ENCODE results near the gene VPS13A. TPM values are rescaled to one million over a fixed set of nuclear protein-coding genes. Genes with fewer than 3 reads are reported as not detected.

VPS13A gene
- total RNA-seq, 2 experiments from 2014 or later, result 27.0 to 44.6 TPM

- no peak overlapping the region for H3K27ac ChIP-seq (ENCODE audit: low read depth, low read length, poor library complexity, severe bottlenecking)
- BruUV-seq (replicated peaks), result no TSS peak
- H3K4me3 ChIP-seq (ENCODE audit: low read depth, low read length, poor library complexity, severe bottlenecking), result no peak overlapping the region
- no peaks in the 10 kb centered on the region; the same call in 1 of the 2 replicates for H3K9me3 ChIP-seq (ENCODE audit: low read length)
- TF ChIP-seq EZH2phosphoT487 (IDR thresholded peaks at IDR 0.05; ENCODE audit: borderline replicate concordance, low read depth, low read length) (no peak), CTCF (conservative IDR thresholded peaks at IDR 0.05; ENCODE audit: low read length) (no peak)
- POLR2A ChIA-PET, result interaction anchor here (0.7 kb wide), 1 partner anchor 1047 kb away, joined by 3 read pairs; no protein-coding TSS in a partner anchor
- H3K4me1 ChIP-seq (ENCODE audit: insufficient read depth, low read length, poor library complexity, severe bottlenecking), result no peaks in the 10 kb centered on the region
- no peaks in the 10 kb centered on the region for H3K79me2 ChIP-seq (ENCODE audit: insufficient read depth, low read depth, low read length)
- intact Hi-C loops (cut with micrococcal nuclease; ENCODE audit: unreplicated experiment), result no loop called here
- H4K20me1 ChIP-seq (ENCODE audit: insufficient read depth, low read length), result no peaks in the 10 kb centered on the region
- no peak overlapping the region for H2AFZ ChIP-seq (ENCODE audit: low read length)
- no peak for DNase-seq (ENCODE audit: low spot score)
- CTCF ChIA-PET (ENCODE audit: unreplicated experiment), result no interaction called here
- H3K36me3 ChIP-seq (ENCODE audit: insufficient read depth, low read length), result peaks cover 26% of the 10 kb centered on the region
- H3K9me2 ChIP-seq (ENCODE audit: insufficient read depth, low read length), result no peaks in the 10 kb centered on the region
- H3K4me2 ChIP-seq (ENCODE audit: low read length), result no peak overlapping the region
Measured at GRCh38 chr9:77236693-77237092, 59.4 kb downstream of the VPS13A start.

GRCh38 chr9:77237896-77238295, 60.6 kb downstream of the VPS13A start:
- H3K9me2 ChIP-seq (ENCODE audit: insufficient read depth, low read length), result no peaks in the 10 kb centered on the region
- H2AFZ ChIP-seq (ENCODE audit: low read length), result no peak overlapping the region
- H3K4me1 ChIP-seq (ENCODE audit: insufficient read depth, low read length, poor library complexity, severe bottlenecking), result no peaks in the 10 kb centered on the region
- H3K27ac ChIP-seq (ENCODE audit: low read depth, low read length, poor library complexity, severe bottlenecking), result no peak overlapping the region
- H3K4me3 ChIP-seq (ENCODE audit: low read depth, low read length, poor library complexity, severe bottlenecking), result no peak overlapping the region
- H3K36me3 ChIP-seq (ENCODE audit: insufficient read depth, low read length), result peaks cover 28% of the 10 kb centered on the region
- TF ChIP-seq EZH2phosphoT487 (IDR thresholded peaks at IDR 0.05; ENCODE audit: borderline replicate concordance, low read depth, low read length) (no peak), CTCF (conservative IDR thresholded peaks at IDR 0.05; ENCODE audit: low read length) (no peak)
- H4K20me1 ChIP-seq (ENCODE audit: insufficient read depth, low read length), result no peaks in the 10 kb centered on the region
- no TSS peak for BruUV-seq (replicated peaks)
- ChIA-PET POLR2A (interaction anchor here (0.6 kb wide), 1 partner anchor 15 kb away, joined by 3 read pairs; no protein-coding TSS in a partner anchor), CTCF (ENCODE audit: unreplicated experiment) (no interaction called here)
- no peak for DNase-seq (ENCODE audit: low spot score)
- H3K79me2 ChIP-seq (ENCODE audit: insufficient read depth, low read depth, low read length), result no peaks in the 10 kb centered on the region
- H3K4me2 ChIP-seq (ENCODE audit: low read length), result no peak overlapping the region
- intact Hi-C loops (cut with micrococcal nuclease; ENCODE audit: unreplicated experiment), result no loop called here
- H3K9me3 ChIP-seq (ENCODE audit: low read length), result no peaks in the 10 kb centered on the region; the same call in 1 of the 2 replicates

GRCh38 chr9:77251050-77251449, 73.7 kb downstream of the VPS13A start:
- 0 out of 2 replicates have a peak, but pooled peaks cover 9% of the 10 kb centered on the region for H3K36me3 ChIP-seq (ENCODE audit: insufficient read depth, low read length)
- no peaks in the 10 kb centered on the region for H3K79me2 ChIP-seq (ENCODE audit: insufficient read depth, low read depth, low read length)
- H3K4me3 ChIP-seq (ENCODE audit: low read depth, low read length, poor library complexity, severe bottlenecking), result no peak overlapping the region
- TF ChIP-seq EZH2phosphoT487 (IDR thresholded peaks at IDR 0.05; ENCODE audit: borderline replicate concordance, low read depth, low read length), result no peak
- TF ChIP-seq CTCF (conservative IDR thresholded peaks at IDR 0.05; ENCODE audit: low read length), result no peak
- no peaks in the 10 kb centered on the region for H3K9me2 ChIP-seq (ENCODE audit: insufficient read depth, low read length)
- no peaks in the 10 kb centered on the region for H4K20me1 ChIP-seq (ENCODE audit: insufficient read depth, low read length)
- H2AFZ ChIP-seq (ENCODE audit: low read length), result no peak overlapping the region
- POLR2A ChIA-PET, result no interaction called here
- H3K9me3 ChIP-seq (ENCODE audit: low read length), result no peaks in the 10 kb centered on the region
- no TSS peak for BruUV-seq (replicated peaks)
- no peaks in the 10 kb centered on the region for H3K4me1 ChIP-seq (ENCODE audit: insufficient read depth, low read length, poor library complexity, severe bottlenecking)
- intact Hi-C loops (cut with micrococcal nuclease; ENCODE audit: unreplicated experiment), result no loop called here
- no peak overlapping the region for H3K27ac ChIP-seq (ENCODE audit: low read depth, low read length, poor library complexity, severe bottlenecking)
- H3K4me2 ChIP-seq (ENCODE audit: low read length), result no peak overlapping the region
- no peak for DNase-seq (ENCODE audit: low spot score)
- CTCF ChIA-PET (ENCODE audit: unreplicated experiment), result no interaction called here
